Measurements from ENCODE around the gene TBC1D22A. TPM values are rescaled to one million over a fixed set of nuclear protein-coding genes. Genes with fewer than 3 reads are reported as not detected.

TBC1D22A gene
- total RNA-seq, 3 donors from 2014 or later, result 35.6 to 51.9 (median 41.8) TPM

DNA sequence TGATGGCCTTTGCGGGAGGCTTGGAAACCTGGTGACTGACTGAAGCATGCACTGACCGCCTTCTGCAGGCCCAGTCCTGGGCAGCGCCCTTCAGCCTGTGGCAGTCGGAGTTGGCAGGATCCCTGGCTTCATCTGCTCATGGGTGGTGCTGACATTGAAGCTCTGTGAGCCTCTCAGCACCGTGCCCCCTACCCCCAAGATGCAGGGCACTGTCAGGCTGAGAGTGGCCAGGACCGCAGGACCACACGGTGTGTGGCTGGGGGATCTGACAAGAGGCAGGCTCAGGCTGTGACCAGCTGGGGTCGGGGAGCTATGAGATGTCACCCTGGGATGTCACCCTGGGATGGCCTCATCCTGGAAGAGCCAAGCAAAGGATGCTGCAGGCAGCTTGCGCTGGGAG is 32.7 kb downstream of the TBC1D22A start:
- DNase-seq (no peak), ATAC-seq (no peak)
- Histone ChIP-seq H3K4me1 (ENCODE audit: low read depth) (peaks cover 6% of the 10 kb centered on the region), H3K36me3 (ENCODE audit: low read depth) (no peaks in the 10 kb centered on the region), H3K4me3 (no peak overlapping the region), H3K9me3 (no peaks in the 10 kb centered on the region)
- TF ChIP-seq CTCF (IDR thresholded peaks at IDR 0.05), result no peak
- intact Hi-C loops (cut with DNase I, micrococcal nuclease), result loop anchor here in 1 of 2 donors (5.0 kb wide), 1 partner anchor 1697 kb away; no protein-coding TSS in a partner anchor

DNA sequence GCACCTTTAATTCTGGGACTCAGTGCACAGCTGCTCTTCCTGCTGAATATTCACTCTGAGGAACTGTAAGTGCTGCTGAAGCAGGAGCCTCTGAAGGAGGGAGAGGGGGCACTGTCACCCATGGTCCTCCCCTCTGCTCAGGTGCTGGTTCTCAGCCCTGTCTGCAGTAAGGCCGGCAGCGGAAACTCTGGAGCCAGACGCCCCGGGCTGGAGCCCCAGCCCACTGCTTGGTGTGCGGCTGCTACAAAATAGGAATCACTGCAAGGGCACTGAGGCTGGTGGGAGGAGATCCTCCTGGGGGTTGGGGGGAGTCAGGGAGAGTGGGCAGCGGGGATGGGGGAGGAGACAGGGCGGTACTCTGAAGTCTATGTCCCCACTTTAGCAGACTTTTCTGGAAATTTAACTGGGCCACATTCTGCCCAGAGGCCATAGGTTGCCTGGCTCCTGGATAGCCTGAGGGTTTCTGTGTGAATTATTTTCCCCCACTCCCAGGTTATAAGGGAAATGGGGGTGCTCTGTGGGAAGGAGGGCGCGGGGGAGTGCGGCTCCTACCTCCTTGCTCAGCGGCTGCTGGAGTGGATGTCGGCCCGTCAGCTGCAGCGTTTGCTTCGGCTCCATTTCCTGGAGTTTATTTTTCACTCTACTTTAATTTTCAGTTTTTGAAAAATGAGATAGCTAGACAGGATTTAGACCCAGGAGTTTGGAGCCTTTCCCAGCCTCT is 33.6 kb downstream of the TBC1D22A start:
- Histone ChIP-seq H3K4me1 (ENCODE audit: low read depth) (peaks cover 6% of the 10 kb centered on the region), H3K36me3 (ENCODE audit: low read depth) (no peaks in the 10 kb centered on the region), H3K9me3 (no peaks in the 10 kb centered on the region), H3K4me3 (no peak overlapping the region)
- no peak for TF ChIP-seq CTCF (IDR thresholded peaks at IDR 0.05)
- ATAC-seq (no peak), DNase-seq (no peak)
- intact Hi-C loops (cut with DNase I, micrococcal nuclease), result loop anchor here in 1 of 2 donors (5.0 kb wide), 1 partner anchor 1696 kb away; no protein-coding TSS in a partner anchor

DNA sequence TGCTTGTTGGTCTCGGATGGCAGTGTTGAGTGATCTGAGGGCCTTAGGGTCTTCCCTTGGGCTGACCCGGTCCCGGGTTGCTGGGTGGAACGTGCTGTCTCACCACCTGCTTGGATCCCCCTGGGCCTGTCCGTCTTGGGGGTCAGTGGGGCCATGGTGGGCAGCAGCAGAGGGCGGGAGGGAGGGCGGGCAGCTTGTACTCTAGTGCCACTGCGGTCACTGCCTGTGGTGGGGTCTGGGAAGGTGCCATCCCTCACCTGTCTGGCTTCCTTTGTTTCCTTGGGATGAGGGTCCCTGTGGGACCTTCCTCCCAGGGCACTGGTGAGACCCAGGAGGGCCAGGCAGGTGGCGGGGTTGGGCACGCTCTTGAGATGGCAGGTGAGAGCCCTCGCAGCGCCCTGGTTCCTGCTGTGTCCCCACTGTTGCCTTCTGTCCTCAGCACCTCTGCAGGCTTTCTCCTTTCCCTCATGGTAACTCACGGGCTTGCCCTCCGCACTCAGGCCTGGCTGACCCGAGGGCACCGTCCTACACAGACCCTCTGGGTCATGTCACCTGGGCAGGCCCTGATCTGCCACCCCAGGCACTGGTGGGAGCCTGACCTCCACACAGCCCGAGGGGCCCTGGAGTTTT is 34.2 kb downstream of the TBC1D22A start:
- DNase-seq (no peak), ATAC-seq (no peak)
- H3K4me3 ChIP-seq, result no peak overlapping the region
- TF ChIP-seq CTCF (IDR thresholded peaks at IDR 0.05), result no peak
- H3K4me1 ChIP-seq (ENCODE audit: low read depth), result peaks cover 4% of the 10 kb centered on the region
- H3K36me3 ChIP-seq (ENCODE audit: low read depth), result no peaks in the 10 kb centered on the region
- no peaks in the 10 kb centered on the region for H3K9me3 ChIP-seq
- intact Hi-C loops (cut with DNase I, micrococcal nuclease), result loop anchor here in 1 of 2 donors (5.0 kb wide), 1 partner anchor 1696 kb away; no protein-coding TSS in a partner anchor

DNA sequence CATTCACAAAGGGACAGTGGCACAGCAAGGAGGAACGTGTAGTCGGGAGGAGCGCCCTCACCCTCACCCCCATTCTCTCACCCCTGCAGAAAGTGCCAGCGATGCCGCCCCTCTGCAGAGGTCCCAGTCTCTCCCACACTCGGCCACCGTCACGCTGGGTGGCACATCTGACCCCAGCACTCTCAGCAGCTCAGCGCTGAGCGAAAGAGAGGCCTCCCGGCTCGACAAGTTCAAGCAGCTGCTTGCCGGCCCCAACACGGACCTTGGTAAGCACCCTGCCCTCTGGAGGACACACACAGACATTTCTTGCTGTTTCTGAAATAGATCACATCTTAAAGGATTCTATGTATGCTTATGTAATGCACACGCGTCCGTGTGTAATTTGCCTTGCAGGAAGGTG is 34.9 kb downstream of the TBC1D22A start:
- ATAC-seq, result no peak
- no peak for TF ChIP-seq CTCF (IDR thresholded peaks at IDR 0.05)
- intact Hi-C loops (cut with DNase I, micrococcal nuclease), result loop anchor here in 1 of 2 donors (5.0 kb wide), 1 partner anchor 1695 kb away; no protein-coding TSS in a partner anchor
- Histone ChIP-seq H3K4me3 (no peak overlapping the region), H3K36me3 (ENCODE audit: low read depth) (no peaks in the 10 kb centered on the region), H3K4me1 (ENCODE audit: low read depth) (no peaks in the 10 kb centered on the region), H3K9me3 (no peaks in the 10 kb centered on the region)
- DNase-seq, result no peak

- DNase-seq, result no peak
- no peaks in the 10 kb centered on the region for H3K9me3 ChIP-seq
- no peak for TF ChIP-seq CTCF (IDR thresholded peaks at IDR 0.05)
- no peaks in the 10 kb centered on the region for H3K36me3 ChIP-seq (ENCODE audit: low read depth)
- intact Hi-C loops (cut with DNase I, micrococcal nuclease), result loop anchor here in 1 of 2 donors (5.0 kb wide), 1 partner anchor 1694 kb away; no protein-coding TSS in a partner anchor
- no peaks in the 10 kb centered on the region for H3K4me1 ChIP-seq (ENCODE audit: low read depth)
- ATAC-seq, result no peak
- H3K4me3 ChIP-seq, result no peak overlapping the region
Measured at GRCh38 chr22:46798041-46798365, 35.6 kb downstream of the TBC1D22A start.
